T-helper 1 cell (primary cell): ENCODE data around the gene SCPEP1.

Source experiments
- DNase-seq, 5 donors: peaks; one replicate each; pipeline ENCODE4 v3.0.0-alpha.2; 2012 to 2020

The SCPEP1 gene

GRCh38 chr17:57004944-57005579 is 27.1 kb downstream of the SCPEP1 start:
- DNase-seq: no peak

GRCh38 chr17:57006040-57006439 is 28.1 kb downstream of the SCPEP1 start:
- no peak for DNase-seq

- DNase-seq: no peak
These were observed 31.0 kb downstream of the SCPEP1 start for GRCh38 chr17:57008958-57009357.

- peak in 4 of 5 donors; percentile 5 to 44 (median 20) for DNase-seq
These were observed 32.0 kb downstream of the SCPEP1 start for GRCh38 chr17:57009737-57010445.

- DNase-seq: no peak
These were observed 32.6 kb downstream of the SCPEP1 start for GRCh38 chr17:57010487-57010886.

GRCh38 chr17:57011491-57012015 is 33.6 kb downstream of the SCPEP1 start:
- DNase-seq: no peak

- DNase-seq: no peak
These were observed 38.3 kb downstream of the SCPEP1 start for GRCh38 chr17:57016071-57016763.

- DNase-seq: no peak
These were observed 38.8 kb downstream of the SCPEP1 start for GRCh38 chr17:57016764-57017116.

GRCh38 chr17:57017625-57018024 is 39.7 kb downstream of the SCPEP1 start:
- DNase-seq: no peak

- DNase-seq: no peak
These were observed 42.3 kb downstream of the SCPEP1 start for GRCh38 chr17:57020208-57020607.

- no peak for DNase-seq
These were observed 43.5 kb downstream of the SCPEP1 start for GRCh38 chr17:57021226-57021940.

GRCh38 chr17:57025876-57026275 is 47.9 kb downstream of the SCPEP1 start:
- no peak for DNase-seq

GRCh38 chr17:57027852-57028251 is 49.9 kb downstream of the SCPEP1 start:
- no peak for DNase-seq

- DNase-seq: no peak
These were observed 54.4 kb downstream of the SCPEP1 start for GRCh38 chr17:57032343-57032742.

- no peak for DNase-seq
These were observed 55.4 kb downstream of the SCPEP1 start for GRCh38 chr17:57033296-57033695.

GRCh38 chr17:57034807-57035754 is 57.1 kb downstream of the SCPEP1 start:
- no peak for DNase-seq

- DNase-seq: no peak
These were observed 58.1 kb downstream of the SCPEP1 start for GRCh38 chr17:57035971-57036481.

GRCh38 chr17:57037411-57037810 is 59.5 kb downstream of the SCPEP1 start:
- DNase-seq: no peak

GRCh38 chr17:57038486-57038885 is 60.6 kb downstream of the SCPEP1 start:
- DNase-seq: no peak

GRCh38 chr17:57040571-57040970 is 62.6 kb downstream of the SCPEP1 start:
- DNase-seq: no peak

- DNase-seq: no peak
These were observed 65.3 kb downstream of the SCPEP1 start for GRCh38 chr17:57043276-57043675.
